Adrenal gland (tissue), 19 donors: ENCODE results near the gene FTSJ1. TPM values are rescaled to one million over a fixed set of nuclear protein-coding genes. Genes with fewer than 3 reads are reported as not detected.
A peak's percentile ranks its signal among the peaks of the same experiment; 100 is the strongest.
"Not testable (repeated sequence)": the region's sequence is repeated elsewhere in the genome, so short reads cannot be mapped to it uniquely, and the experiment has no call there.

Experiments used
- DNase-seq, 7 donors: peaks; one replicate each; pipeline ENCODE4 v3.0.0-alpha.2; 2019 to 2020
- H3K27ac ChIP-seq, 5 donors: fragments of 200-600 bp; sonication (generic) in 4 of 5; 1 replicate in 3 of 5; 2 replicates in 2 of 5; pipeline versions ENCODE4 v1.5.1 to v1.8.0; 2016 to 2020; ENCODE audit warnings: mild to moderate bottlenecking in 1 of 5
- H3K27me3 ChIP-seq: fragments of 200-600 bp; 2 replicates; pipeline ENCODE4 v1.8.0; 2021
- H3K36me3 ChIP-seq, 2 donors: fragments of 200-600 bp; replicated peaks in 1 of 2; 1 replicate in 1 of 2; 2 replicates in 1 of 2; pipeline versions ENCODE4 v1.5.1 to v1.8.0; 2018 to 2022
- H3K4me1 ChIP-seq, 2 donors: fragments of 200-600 bp; replicated peaks in 1 of 2; 1 replicate in 1 of 2; 2 replicates in 1 of 2; pipeline versions ENCODE4 v1.5.1 to v1.8.0; 2018 to 2021
- H3K4me3 ChIP-seq, 4 donors: fragments of 200-600 bp; sonication (generic) in 3 of 4; one replicate each; pipeline ENCODE4 v1.5.1; 2016 to 2018
- H3K9me3 ChIP-seq, 3 donors: fragments of 200-600 bp; sonication (generic) in 1 of 3; replicated peaks in 1 of 3; 1 replicate in 2 of 3; 2 replicates in 1 of 3; pipeline versions ENCODE4 v1.5.1 to v1.8.0; 2016 to 2021
- POLR2A ChIP-seq, 2 donors: fragments of 450-650 bp; IDR thresholded peaks; one replicate each; pipeline ENCODE4 v1.6.1; 2017; ENCODE audit warnings: antibody characterized with exemption in 2 of 2, mild to moderate bottlenecking in 2 of 2, moderate library complexity in 1 of 2
- WGBS, 4 donors: extraction: QIAGEN DNeasy Blood & Tissue Kit in 2 of 4; methylation state at CpG; one replicate each; pipeline versions ENCODE4 v1.1.5 to v1.1.7; 2013 to 2017; 5-methylcytosine and 5-hydroxymethylcytosine counted together
- intact Hi-C, 2 donors: fragments of 100-400 bp; cut with DNase I; formaldehyde crosslinking; loops; one replicate each; pipeline versions ENCODE4 v1.14.1 to v1.15.0; 2022 to 2023
- long read RNA-seq, 10 donors: library from polyadenylated mRNA in 3 of 10; unstranded in 2 of 10; stranded (forward) in 1 of 10; transcript quantifications; one replicate each; pipeline ENCODE4 v2.0.0 and lab custom pipeline, GENCODE V29; 2021 to 2026
- polyA plus RNA-seq, 3 donors: library from polyadenylated mRNA; stranded (reverse); fragments of 200-250 nt in 2 of 3; fragments of 350-450 nt in 1 of 3; fragmentation: Illumina TruSeq in 1 of 3; extraction: RNeasy Lipid Tissue Mini Kit (QIAGEN cat#74804) in 1 of 3; gene quantifications; one replicate each; pipeline ENCODE4 v1.2.3, GENCODE V29; 2013 to 2014
- total RNA-seq, 9 donors: library from RNA; depleted of rRNA in 4 of 9; stranded (reverse); fragments of >200 nt in 4 of 9; fragments of 120-200 nt in 1 of 9; fragmentation: NEBNext Ultra II Directional in 1 of 9; extraction: Animal tissue kit (Norgen Biotek cat#: 25700) in 1 of 9; gene quantifications; one replicate each; pipeline versions ENCODE4 v1.1.0 to v1.2.4, GENCODE V29; 2013 to 2023
- TF ChIP-seq, protein P1 (sequence below), 6 experiments: fragments of 450-650 bp in 4 of 6; fragments of 200-600 bp in 2 of 6; sonication (generic) in 1 of 6; IDR thresholded peaks; 1 replicate in 5 of 6; 2 replicates in 1 of 6; pipeline versions ENCODE4 v1.5.1 to v1.8.0; 2016 to 2021; ENCODE audit warnings: antibody characterized with exemption in 6 of 6, mild to moderate bottlenecking in 2 of 6, moderate library complexity in 1 of 6
- donor health status: healthy with polysubstance abuse.
- donor health status: Bipolar disorder and iron deficiency.
- donor health status: DM: yes; HTN: yes; CAD: no.
- donor health status: DM: no; HTN: no; CAD: no.
- donor health status: DM: no; HTN: no; CAD: no.
- donor health status: DM: yes; HTN: yes; CAD: no.

FTSJ1 gene, protein sequence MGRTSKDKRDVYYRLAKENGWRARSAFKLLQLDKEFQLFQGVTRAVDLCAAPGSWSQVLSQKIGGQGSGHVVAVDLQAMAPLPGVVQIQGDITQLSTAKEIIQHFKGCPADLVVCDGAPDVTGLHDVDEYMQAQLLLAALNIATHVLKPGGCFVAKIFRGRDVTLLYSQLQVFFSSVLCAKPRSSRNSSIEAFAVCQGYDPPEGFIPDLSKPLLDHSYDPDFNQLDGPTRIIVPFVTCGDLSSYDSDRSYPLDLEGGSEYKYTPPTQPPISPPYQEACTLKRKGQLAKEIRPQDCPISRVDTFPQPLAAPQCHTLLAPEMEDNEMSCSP
- total RNA-seq = 10 to 100 TPM; 27.8 to 83.4 (median 39.0) TPM
- polyA plus RNA-seq = 10 to 100 TPM; 42.2 to 59.2 (median 52.0) TPM
- long read RNA-seq, donor 1, transcript FTSJ1-202 (13 exons, 1,892 nt) = major isoform, 5 of 5 reads
- long read RNA-seq, donor 1, partial matches to known transcripts = 0 of 5 reads
- long read RNA-seq, donor 1, other reads (novel, unspliced or antisense) = 0 of 5 reads
- long read RNA-seq, donor 2, partial matches to known transcripts = 0 of 1 reads
- long read RNA-seq, donor 2, other reads (novel, unspliced or antisense) = 0 of 1 reads
- long read RNA-seq, donor 3, partial matches to known transcripts = 0 of 3 reads
- long read RNA-seq, donor 3, other reads (novel, unspliced or antisense) = 0 of 3 reads
- long read RNA-seq, donor 4, transcript FTSJ1-202 (13 exons, 1,892 nt) = major isoform, 6 of 20 reads
- long read RNA-seq, donor 4, partial matches to known transcripts = 3 of 20 reads
- long read RNA-seq, donor 4, other reads (novel, unspliced or antisense) = 11 of 20 reads
- long read RNA-seq, donor 5, transcript FTSJ1-202 (13 exons, 1,892 nt) = major isoform, 17 of 44 reads
- long read RNA-seq, donor 5, partial matches to known transcripts = 5 of 44 reads
- long read RNA-seq, donor 5, other reads (novel, unspliced or antisense) = 21 of 44 reads
- long read RNA-seq, donor 6, transcript FTSJ1-202 (13 exons, 1,892 nt) = major isoform, 5 of 15 reads
- long read RNA-seq, donor 6, partial matches to known transcripts = 1 of 15 reads
- long read RNA-seq, donor 6, other reads (novel, unspliced or antisense) = 9 of 15 reads
- long read RNA-seq, donor 7, partial matches to known transcripts = 0 of 3 reads
- long read RNA-seq, donor 7, other reads (novel, unspliced or antisense) = 0 of 3 reads
- long read RNA-seq, donor 8, partial matches to known transcripts = 0 of 1 reads
- long read RNA-seq, donor 8, other reads (novel, unspliced or antisense) = 0 of 1 reads
- long read RNA-seq, donor 9, partial matches to known transcripts = 5 of 5 reads
- long read RNA-seq, donor 9, other reads (novel, unspliced or antisense) = 0 of 5 reads
- long read RNA-seq, donor 10 = 0 reads

DNA sequence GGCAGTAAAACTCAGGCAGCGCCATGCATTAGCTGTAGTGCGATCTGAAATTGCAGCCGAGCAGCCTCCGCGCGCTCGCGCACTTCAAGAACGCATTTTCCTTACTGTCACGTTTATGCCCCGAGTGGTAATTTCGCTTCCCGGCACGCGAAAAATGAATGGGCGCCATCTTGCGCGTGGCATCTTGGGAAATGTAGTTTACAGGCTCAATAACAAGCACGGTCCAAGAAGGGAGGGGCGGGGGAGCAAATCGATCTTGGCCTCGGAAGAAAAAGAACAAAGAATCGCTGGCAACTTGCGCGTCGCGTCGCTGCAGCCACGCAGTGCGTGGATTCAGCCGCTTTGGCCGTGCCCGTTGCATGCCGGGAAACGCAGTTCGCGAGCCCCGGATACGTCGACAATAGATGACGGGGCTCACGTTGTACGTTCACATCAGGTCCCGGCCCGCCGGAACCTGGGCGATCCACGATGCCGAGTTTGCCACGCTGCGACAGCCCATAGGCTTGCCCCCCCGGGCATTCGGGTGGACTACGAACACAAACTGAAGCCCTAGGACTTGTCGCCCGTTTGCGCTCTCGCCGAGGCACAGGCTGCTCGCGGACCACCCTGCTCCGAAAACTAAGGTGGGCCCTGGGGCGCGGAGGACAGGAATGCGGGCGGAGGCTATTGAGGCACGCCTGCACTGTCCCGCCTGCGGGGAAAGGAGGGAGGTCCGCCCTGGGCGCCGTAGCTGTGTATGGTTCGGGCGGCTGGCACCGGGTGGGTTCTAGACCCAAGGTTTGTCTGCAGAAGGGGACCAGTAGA lies at the start of gene FTSJ1:
Gene FTSJ1, plus strand, starts transcription at position 426 of the 804 bp plus-strand sequence. CDS start 1,849 bp downstream, outside the sequence.
- peak; percentile 85 to 97 (median 91) for DNase-seq
- peak; percentile 6 to 67 for TF ChIP-seq POLR2A (IDR thresholded peaks at IDR 0.05)
- TF ChIP-seq, protein P1, sequence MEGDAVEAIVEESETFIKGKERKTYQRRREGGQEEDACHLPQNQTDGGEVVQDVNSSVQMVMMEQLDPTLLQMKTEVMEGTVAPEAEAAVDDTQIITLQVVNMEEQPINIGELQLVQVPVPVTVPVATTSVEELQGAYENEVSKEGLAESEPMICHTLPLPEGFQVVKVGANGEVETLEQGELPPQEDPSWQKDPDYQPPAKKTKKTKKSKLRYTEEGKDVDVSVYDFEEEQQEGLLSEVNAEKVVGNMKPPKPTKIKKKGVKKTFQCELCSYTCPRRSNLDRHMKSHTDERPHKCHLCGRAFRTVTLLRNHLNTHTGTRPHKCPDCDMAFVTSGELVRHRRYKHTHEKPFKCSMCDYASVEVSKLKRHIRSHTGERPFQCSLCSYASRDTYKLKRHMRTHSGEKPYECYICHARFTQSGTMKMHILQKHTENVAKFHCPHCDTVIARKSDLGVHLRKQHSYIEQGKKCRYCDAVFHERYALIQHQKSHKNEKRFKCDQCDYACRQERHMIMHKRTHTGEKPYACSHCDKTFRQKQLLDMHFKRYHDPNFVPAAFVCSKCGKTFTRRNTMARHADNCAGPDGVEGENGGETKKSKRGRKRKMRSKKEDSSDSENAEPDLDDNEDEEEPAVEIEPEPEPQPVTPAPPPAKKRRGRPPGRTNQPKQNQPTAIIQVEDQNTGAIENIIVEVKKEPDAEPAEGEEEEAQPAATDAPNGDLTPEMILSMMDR (IDR thresholded peaks at IDR 0.05) = no peak
- WGBS, 4 donors = 0 to 43% (median 18%) methylated on average over 12 to 75 of the region's 75 CpGs
- H3K36me3 ChIP-seq = no peaks in the 10 kb centered on the region
- H3K27me3 ChIP-seq = no peaks in the 10 kb centered on the region
- H3K27ac ChIP-seq = peak within 1 kb of the TSS in 4 of 5 donors; percentile 64 to 86 (median 78)
- no peaks in the 10 kb centered on the region for H3K4me1 ChIP-seq
- intact Hi-C loops = no loop called here
- H3K9me3 ChIP-seq = no peaks in the 10 kb centered on the region
- H3K4me3 ChIP-seq = peak within 1 kb of the TSS; percentile 43 to 64 (median 56)

DNA sequence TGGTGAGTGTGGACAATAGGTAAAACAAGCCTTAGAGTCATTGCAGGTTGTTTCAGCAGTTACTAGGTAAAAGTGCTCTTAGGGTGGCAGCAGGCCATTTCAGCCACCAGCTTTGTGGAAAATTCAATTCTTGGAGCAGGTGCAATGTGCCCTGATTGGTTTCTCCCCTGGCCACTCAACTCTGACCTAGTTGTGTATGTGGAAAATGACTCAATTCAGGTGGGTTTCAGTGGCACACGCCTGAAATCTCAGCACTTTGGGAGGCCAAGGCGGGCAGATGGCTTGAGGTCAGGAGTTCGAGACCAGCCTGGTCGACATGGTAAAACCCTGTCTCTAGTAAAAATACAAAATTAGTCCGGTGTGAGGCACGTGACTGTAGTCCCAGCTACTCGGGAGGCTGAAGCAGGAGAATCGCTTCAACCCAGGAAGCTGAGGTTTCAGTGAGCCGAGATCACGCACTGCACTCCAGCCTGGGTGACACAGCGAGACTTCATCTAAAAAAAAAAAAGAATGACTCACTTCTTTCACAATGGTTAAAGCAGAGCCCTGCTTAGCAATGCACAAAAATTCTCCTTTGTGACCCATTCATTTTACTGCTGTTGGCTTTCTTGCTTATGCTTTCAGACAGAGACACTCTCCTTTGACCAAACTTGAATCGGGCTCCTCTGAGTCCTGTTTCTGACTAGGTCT lies 48.8 kb upstream of the FTSJ1 start:
- DNase-seq, H3K9me3 ChIP-seq, intact Hi-C loops, H3K36me3 ChIP-seq, H3K27me3 ChIP-seq, H3K27ac ChIP-seq, H3K4me3 ChIP-seq, H3K4me1 ChIP-seq: not testable (repeated sequence)
- no CpG with 5 or more reads among the region's 12 CpGs for WGBS, 4 donors

DNA sequence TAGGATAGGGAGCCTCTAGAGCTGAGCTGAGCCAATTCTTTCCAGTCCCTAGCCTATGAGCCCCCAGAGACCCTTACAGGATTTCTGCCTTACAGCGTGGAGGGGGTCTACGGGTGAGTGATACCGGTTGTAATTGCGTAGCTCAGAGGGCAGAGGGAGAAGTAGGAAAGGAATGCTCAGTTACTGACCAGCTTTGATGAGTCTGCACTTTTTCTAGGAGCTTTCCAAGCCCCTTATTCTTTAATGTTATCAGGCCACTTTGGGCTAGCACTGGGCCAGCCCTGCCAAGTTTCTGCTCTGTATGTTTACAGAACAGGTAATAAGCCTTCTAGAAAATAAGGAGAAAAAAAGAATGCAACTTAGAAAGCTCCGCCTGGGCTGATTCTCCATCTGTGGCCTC lies 46.4 kb upstream of the FTSJ1 start:
- H3K9me3 ChIP-seq, H3K36me3 ChIP-seq, H3K4me3 ChIP-seq, DNase-seq, H3K27ac ChIP-seq, intact Hi-C loops, H3K4me1 ChIP-seq: not testable (repeated sequence)
- H3K27me3 ChIP-seq = peaks cover 17% of the 10 kb centered on the region
- 39 to 58% (median 45%) methylated on average over 4 to 5 of the region's 5 CpGs for WGBS, 4 donors

DNA sequence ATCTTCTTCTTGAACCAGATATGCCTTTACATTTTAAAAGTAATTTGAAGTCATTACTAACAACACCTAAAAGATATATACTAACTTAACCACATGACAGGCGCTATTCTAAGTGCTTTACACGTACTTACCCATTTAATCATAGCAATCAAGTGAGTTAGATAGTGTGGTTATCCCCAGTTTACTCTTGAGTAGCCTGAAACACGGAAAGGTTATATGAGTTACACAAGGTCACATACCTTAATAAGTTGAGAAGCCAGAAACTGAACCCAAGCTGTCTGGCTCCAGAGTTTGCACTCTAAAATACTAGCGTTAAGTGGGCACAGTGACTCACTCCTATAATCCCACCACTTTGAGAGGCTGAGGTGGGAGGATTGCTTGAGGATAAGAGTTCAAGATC lies 45.8 kb upstream of the FTSJ1 start:
- H3K4me1 ChIP-seq, H3K9me3 ChIP-seq, H3K36me3 ChIP-seq, intact Hi-C loops, H3K4me3 ChIP-seq, DNase-seq, H3K27ac ChIP-seq: not testable (repeated sequence)
- H3K27me3 ChIP-seq = peaks cover 17% of the 10 kb centered on the region
- 62 to 67% (median 66%) methylated on average over 4 of the region's 4 CpGs for WGBS, 4 donors

DNA sequence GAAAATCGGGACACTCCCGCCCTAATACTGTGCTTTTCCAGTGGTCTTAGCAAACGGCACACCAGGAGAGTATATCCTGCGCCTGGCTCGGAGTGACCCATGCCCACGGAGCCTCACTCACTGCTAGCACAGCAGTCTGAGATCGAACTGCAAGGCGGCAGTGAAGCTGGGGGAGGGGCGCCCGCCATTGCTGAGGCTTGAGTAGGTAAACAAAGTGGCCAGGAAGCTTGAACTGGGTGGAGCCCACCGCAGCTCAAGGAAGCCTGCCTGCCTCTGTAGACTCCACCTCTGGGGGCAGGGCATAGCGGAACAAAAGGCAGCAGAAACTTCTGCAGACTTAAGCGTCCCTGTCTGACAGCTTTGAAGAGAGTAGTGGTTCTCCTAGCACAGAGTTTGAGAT lies 42.3 kb upstream of the FTSJ1 start:
- DNase-seq, H3K9me3 ChIP-seq, intact Hi-C loops, H3K36me3 ChIP-seq, H3K4me1 ChIP-seq, H3K27ac ChIP-seq, H3K4me3 ChIP-seq: not testable (repeated sequence)
- peaks cover 17% of the 10 kb centered on the region for H3K27me3 ChIP-seq
- WGBS, 4 donors = 68 to 80% (median 74%) methylated on average over 7 to 13 of the region's 13 CpGs

DNA sequence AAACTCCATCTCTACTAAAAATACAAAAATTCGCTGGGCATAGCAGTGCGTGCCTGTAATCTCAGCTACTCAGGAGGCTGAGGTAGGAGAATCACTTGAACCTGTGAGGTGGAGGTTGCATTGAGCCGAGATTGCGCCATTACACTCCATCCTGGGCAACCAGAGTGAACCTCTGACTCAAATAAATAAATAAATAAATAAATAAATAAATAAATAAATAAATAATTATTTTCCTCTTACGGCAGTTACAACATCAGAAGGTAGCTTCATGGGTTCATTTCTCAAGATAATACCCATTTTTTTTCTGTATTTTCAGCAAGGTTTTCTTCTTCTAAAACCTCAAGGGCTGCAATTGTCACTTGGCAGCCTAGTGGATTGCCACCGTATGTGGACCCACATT lies 28.8 kb upstream of the FTSJ1 start:
- DNase-seq, H3K36me3 ChIP-seq, H3K27ac ChIP-seq, H3K4me1 ChIP-seq, H3K4me3 ChIP-seq, intact Hi-C loops, H3K9me3 ChIP-seq: not testable (repeated sequence)
- H3K27me3 ChIP-seq = peaks cover 17% of the 10 kb centered on the region
- 83 to 96% (median 86%) methylated on average over 6 of the region's 6 CpGs for WGBS, 4 donors
